Measurements from ENCODE around the gene RMND5B. TPM values are rescaled to one million over a fixed set of nuclear protein-coding genes. Genes with fewer than 3 reads are reported as not detected.
"Not testable (repeated sequence)": the region's sequence is repeated elsewhere in the genome, so short reads cannot be mapped to it uniquely, and the experiment has no call there.

The RMND5B gene
- total RNA-seq, 1 experiment from 2014 or later = 24.1 TPM

DNA sequence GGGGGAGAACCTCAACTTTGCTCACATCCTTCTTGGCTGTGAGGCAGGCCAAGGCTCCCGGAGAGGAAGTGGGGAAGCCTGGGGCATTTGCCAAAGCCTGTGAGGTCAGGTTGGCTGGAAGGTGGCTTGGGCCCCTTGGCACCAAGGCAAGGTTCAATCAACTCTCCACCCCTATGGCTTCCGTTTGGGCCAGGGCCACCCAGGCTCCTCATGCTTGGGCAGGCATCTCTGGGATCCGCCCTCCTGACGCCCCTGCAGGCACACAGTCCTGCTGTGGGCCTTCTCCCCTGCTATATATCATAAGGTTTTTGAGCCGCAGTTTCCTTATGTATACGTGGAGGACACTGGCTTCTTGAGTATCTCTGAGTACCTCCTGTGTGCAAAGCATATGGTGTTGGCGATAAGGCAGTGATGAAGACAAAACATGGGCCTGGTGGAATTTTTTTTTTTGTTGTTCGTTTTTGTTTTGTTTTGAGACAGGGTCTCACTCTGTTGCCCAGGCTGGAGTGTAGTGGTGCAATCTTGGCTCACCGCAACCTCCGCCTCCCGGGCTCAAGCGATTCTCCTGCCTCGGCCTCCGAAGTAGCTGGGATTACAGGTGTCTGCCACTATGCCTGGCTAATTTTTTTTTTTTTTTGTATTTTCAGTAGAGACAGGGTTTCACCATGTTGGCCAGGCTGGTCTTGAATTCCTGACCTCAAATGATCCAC lies 3.4 kb upstream of the RMND5B start:
- H4K20me1 ChIP-seq (ENCODE audit: insufficient read depth); H3K9me3 ChIP-seq (ENCODE audit: control insufficient read depth in 1 of 2, insufficient read depth in 1 of 2, low read depth in 1 of 2, low read length in 2 of 2); H3K36me3 ChIP-seq (ENCODE audit: control insufficient read depth in 1 of 2, insufficient read depth in 2 of 2, low read length in 2 of 2); RAD21 ChIA-PET (ENCODE audit: low non-redundant PET in 1 of 2, low total read pairs in 2 of 2, uncharacterized antibody in 2 of 2, unreplicated experiment in 2 of 2); H3K27ac ChIP-seq (ENCODE audit: low read depth, low read length); ATAC-seq; H3K4me2 ChIP-seq (ENCODE audit: low read length); H3K9ac ChIP-seq (ENCODE audit: low read length); intact Hi-C loops (cut with micrococcal nuclease); BruUV-seq (replicated peaks); CTCF ChIA-PET; H3K4me3 ChIP-seq (replicated peaks in 1 of 2; ENCODE audit: low read depth in 1 of 2, low read length in 2 of 2); H3K9me2 ChIP-seq (ENCODE audit: insufficient read depth); DNase-seq (ENCODE audit: low read depth, low spot score); H3K27me3 ChIP-seq (ENCODE audit: insufficient read depth, low read length); H2AFZ ChIP-seq (ENCODE audit: low read depth, low read length, poor library complexity, severe bottlenecking): not testable (repeated sequence)
- peaks cover 15% of the 10 kb centered on the region for H3K79me2 ChIP-seq (ENCODE audit: insufficient read depth, low read length)
- POLR2A ChIA-PET = interaction anchor here (1.0 kb wide), 1 partner anchor 8 kb away, joined by 3 read pairs; no protein-coding TSS in a partner anchor
- H3K4me1 ChIP-seq (ENCODE audit: control insufficient read depth in 1 of 2, insufficient read depth in 2 of 2, low read length in 2 of 2) = peaks cover 6 to 15% of the 10 kb centered on the region in 2 experiments; a peak in 2 of 4 replicates

DNA sequence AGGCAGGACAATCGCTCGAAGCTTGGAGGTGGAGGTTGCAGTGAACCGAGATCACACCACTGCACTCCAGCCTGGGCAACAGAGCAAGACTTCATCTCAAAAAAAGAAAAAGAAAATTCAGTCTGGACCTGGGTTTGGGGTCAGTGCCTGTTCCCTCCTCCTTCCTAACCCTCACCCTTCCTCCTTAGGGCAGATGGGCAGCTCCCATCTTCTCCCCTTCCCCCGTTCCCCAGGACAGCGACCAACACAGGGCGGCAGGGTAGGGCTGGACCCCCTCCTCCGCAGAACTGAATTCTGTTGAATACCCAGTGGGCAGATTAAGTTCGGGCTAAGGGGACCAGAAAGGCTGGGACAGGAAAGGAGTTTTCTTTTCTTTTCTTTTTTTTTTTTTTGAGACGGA lies 1.5 kb upstream of the RMND5B start:
- Histone ChIP-seq H3K9me2 (ENCODE audit: insufficient read depth) (no peaks in the 10 kb centered on the region), H2AFZ (ENCODE audit: low read depth, low read length, poor library complexity, severe bottlenecking) (no peak overlapping the region), H3K4me1 (ENCODE audit: control insufficient read depth in 1 of 2, insufficient read depth in 2 of 2, low read length in 2 of 2) (peaks cover 6 to 15% of the 10 kb centered on the region in 2 experiments; a peak in 2 of 4 replicates), H3K4me2 (ENCODE audit: low read length) (no peak overlapping the region), H3K9me3 (ENCODE audit: control insufficient read depth in 1 of 2, insufficient read depth in 1 of 2, low read depth in 1 of 2, low read length in 2 of 2) (no peaks in the 10 kb centered on the region), H3K27ac (ENCODE audit: low read depth, low read length) (no peak overlapping the region), H3K27me3 (ENCODE audit: insufficient read depth, low read length) (no peaks in the 10 kb centered on the region), H3K36me3 (ENCODE audit: control insufficient read depth in 1 of 2, insufficient read depth in 2 of 2, low read length in 2 of 2) (no peaks in the 10 kb centered on the region; a peak in 1 of 4 replicates), H3K4me3 (replicated peaks in 1 of 2; ENCODE audit: low read depth in 1 of 2, low read length in 2 of 2) (no peak overlapping the region), H3K9ac (ENCODE audit: low read length) (no peak overlapping the region), H3K79me2 (ENCODE audit: insufficient read depth, low read length) (peaks cover 16% of the 10 kb centered on the region), H4K20me1 (ENCODE audit: insufficient read depth) (no peaks in the 10 kb centered on the region)
- ChIA-PET CTCF (interaction anchor here (0.7 kb wide), 1 partner anchor 45 kb away, joined by 3 read pairs; no protein-coding TSS in a partner anchor), RAD21 (ENCODE audit: low non-redundant PET in 1 of 2, low total read pairs in 2 of 2, uncharacterized antibody in 2 of 2, unreplicated experiment in 2 of 2) (no interaction called here), POLR2A (no interaction called here)
- DNase-seq (ENCODE audit: low read depth, low spot score) (no peak), ATAC-seq (no peak)
- intact Hi-C loops (cut with micrococcal nuclease) = no loop called here
- no peak for TF ChIP-seq EGR1 (IDR thresholded peaks at IDR 0.05; ENCODE audit: low read depth)
- TF ChIP-seq, protein P1, sequence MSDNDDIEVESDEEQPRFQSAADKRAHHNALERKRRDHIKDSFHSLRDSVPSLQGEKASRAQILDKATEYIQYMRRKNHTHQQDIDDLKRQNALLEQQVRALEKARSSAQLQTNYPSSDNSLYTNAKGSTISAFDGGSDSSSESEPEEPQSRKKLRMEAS (IDR thresholded peaks at IDR 0.05) = no peak
- TF ChIP-seq YY1 (IDR thresholded peaks at IDR 0.05; ENCODE audit: extremely low read depth, insufficient replicate concordance, low read depth, low read length) = no peak
- no peak for TF ChIP-seq ZFX (IDR thresholded peaks at IDR 0.05)
- TF ChIP-seq CBX3 (IDR thresholded peaks at IDR 0.05; ENCODE audit: low read depth) = no peak
- TF ChIP-seq FOSL1 (IDR thresholded peaks at IDR 0.05; ENCODE audit: low read depth) = no peak
- no peak for TF ChIP-seq EZH2phosphoT487 (IDR thresholded peaks at IDR 0.05; ENCODE audit: borderline replicate concordance)
- no peak for TF ChIP-seq JUND (IDR thresholded peaks at IDR 0.05)
- TF ChIP-seq RAD21 (IDR thresholded peaks at IDR 0.05; ENCODE audit: low read depth) = no peak
- TF ChIP-seq, protein P2, sequence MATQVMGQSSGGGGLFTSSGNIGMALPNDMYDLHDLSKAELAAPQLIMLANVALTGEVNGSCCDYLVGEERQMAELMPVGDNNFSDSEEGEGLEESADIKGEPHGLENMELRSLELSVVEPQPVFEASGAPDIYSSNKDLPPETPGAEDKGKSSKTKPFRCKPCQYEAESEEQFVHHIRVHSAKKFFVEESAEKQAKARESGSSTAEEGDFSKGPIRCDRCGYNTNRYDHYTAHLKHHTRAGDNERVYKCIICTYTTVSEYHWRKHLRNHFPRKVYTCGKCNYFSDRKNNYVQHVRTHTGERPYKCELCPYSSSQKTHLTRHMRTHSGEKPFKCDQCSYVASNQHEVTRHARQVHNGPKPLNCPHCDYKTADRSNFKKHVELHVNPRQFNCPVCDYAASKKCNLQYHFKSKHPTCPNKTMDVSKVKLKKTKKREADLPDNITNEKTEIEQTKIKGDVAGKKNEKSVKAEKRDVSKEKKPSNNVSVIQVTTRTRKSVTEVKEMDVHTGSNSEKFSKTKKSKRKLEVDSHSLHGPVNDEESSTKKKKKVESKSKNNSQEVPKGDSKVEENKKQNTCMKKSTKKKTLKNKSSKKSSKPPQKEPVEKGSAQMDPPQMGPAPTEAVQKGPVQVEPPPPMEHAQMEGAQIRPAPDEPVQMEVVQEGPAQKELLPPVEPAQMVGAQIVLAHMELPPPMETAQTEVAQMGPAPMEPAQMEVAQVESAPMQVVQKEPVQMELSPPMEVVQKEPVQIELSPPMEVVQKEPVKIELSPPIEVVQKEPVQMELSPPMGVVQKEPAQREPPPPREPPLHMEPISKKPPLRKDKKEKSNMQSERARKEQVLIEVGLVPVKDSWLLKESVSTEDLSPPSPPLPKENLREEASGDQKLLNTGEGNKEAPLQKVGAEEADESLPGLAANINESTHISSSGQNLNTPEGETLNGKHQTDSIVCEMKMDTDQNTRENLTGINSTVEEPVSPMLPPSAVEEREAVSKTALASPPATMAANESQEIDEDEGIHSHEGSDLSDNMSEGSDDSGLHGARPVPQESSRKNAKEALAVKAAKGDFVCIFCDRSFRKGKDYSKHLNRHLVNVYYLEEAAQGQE (IDR thresholded peaks at IDR 0.05; ENCODE audit: low read depth) = no peak
- BruUV-seq (replicated peaks) = no TSS peak

DNA sequence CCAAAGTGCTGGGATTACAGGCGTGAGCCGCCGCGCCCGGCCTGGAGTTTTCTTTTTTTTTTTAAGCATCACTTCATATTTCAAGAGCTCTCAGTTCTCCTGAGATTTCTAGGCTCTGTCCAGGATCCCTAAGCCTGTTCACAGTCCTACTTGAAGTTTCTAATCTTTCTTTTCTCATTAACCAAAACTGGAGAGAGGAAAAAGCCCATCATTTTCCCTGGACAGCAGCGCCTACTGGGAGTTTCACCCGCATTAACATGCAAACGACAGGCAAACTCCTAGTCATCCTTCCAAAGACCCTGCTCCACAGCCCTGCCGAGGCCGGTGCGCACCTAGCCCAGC lies 609 bp upstream of the RMND5B start:
- H3K36me3 ChIP-seq (ENCODE audit: control insufficient read depth in 1 of 2, insufficient read depth in 2 of 2, low read length in 2 of 2); H3K27me3 ChIP-seq (ENCODE audit: insufficient read depth, low read length); POLR2A ChIA-PET; ATAC-seq; RAD21 ChIA-PET (ENCODE audit: low non-redundant PET in 1 of 2, low total read pairs in 2 of 2, uncharacterized antibody in 2 of 2, unreplicated experiment in 2 of 2); H4K20me1 ChIP-seq (ENCODE audit: insufficient read depth); H3K9me2 ChIP-seq (ENCODE audit: insufficient read depth); CTCF ChIA-PET; DNase-seq (ENCODE audit: low read depth, low spot score); intact Hi-C loops (cut with micrococcal nuclease); H3K9me3 ChIP-seq (ENCODE audit: control insufficient read depth in 1 of 2, insufficient read depth in 1 of 2, low read depth in 1 of 2, low read length in 2 of 2): not testable (repeated sequence)
- Histone ChIP-seq H3K4me3 (replicated peaks in 1 of 2; ENCODE audit: low read depth in 1 of 2, low read length in 2 of 2) (peak overlapping the region; percentile 88 to 94), H3K9ac (ENCODE audit: low read length) (peak overlapping the region; percentile 94), H3K79me2 (ENCODE audit: insufficient read depth, low read length) (peaks cover 16% of the 10 kb centered on the region), H3K4me2 (ENCODE audit: low read length) (peak overlapping the region; percentile 94), H2AFZ (ENCODE audit: low read depth, low read length, poor library complexity, severe bottlenecking) (peak overlapping the region; percentile 35), H3K27ac (ENCODE audit: low read depth, low read length) (peak overlapping the region; percentile 60), H3K4me1 (ENCODE audit: control insufficient read depth in 1 of 2, insufficient read depth in 2 of 2, low read length in 2 of 2) (peaks cover 6 to 15% of the 10 kb centered on the region in 2 experiments; a peak in 2 of 4 replicates)
- TSS peak; percentile 77 for BruUV-seq (replicated peaks)

Data from HCT116 (cell line).